ENCODE data around the gene BRINP3. TPM values are rescaled to one million over a fixed set of nuclear protein-coding genes. Genes with fewer than 3 reads are reported as not detected.

The BRINP3 gene
- total and polyA plus RNA-seq, 9 of the 15 experiments (the other 6 are each of a cell fraction or from before 2014, with no cell fraction given): 0.09 to 0.75 (median 0.19) TPM; not detected in 1

DNA sequence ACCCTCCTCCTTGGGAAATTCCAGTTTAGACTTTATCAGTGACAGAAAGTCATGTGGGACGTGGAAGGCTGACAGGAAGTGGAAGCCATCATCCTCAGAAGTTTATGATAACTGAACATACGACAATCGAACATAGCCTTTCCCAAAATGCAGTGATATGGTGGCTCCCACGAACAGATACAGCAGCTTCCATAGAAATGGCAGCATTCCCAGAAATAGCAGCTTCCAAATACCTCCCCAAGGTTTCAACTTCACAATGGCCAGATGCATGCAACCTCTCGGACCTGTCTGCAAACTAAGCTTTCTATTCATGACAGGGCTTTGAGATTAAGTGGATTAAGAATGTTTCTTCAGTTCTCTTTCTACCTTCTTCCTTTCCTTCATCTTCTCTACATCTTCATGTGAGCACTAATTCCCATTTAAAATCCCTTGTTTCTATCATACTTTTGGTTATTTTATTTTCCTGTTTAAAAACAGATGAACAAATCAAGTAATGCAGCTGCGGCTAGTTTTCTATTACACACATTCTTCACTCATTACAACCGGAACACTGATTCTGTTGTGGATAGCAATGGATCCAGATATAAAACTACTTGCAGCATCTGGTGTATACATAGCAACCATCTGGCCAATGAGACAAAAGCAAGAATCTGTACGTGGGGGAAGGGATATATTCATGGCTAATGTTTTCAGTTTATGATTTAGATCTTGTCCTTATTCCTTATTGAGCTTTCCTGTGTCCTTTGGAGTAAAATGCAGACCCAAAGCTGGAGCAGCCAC, 304.8 kb downstream of the BRINP3 start:
- H3K79me2 ChIP-seq (ENCODE audit: control insufficient read depth, insufficient read depth, low read length): no peaks in the 10 kb centered on the region
- TF ChIP-seq PHF8 (IDR thresholded peaks at IDR 0.05; ENCODE audit: borderline replicate concordance, low read length) (no peak), ZNF507 (tag; conservative IDR thresholded peaks at IDR 0.05) (no peak), ELF4 (CRISPR knock-in tag; IDR thresholded peaks at IDR 0.05) (no peak), HMG20A (CRISPR knock-in tag; conservative IDR thresholded peaks at IDR 0.05) (no peak), CEBPB (tag; IDR thresholded peaks at IDR 0.05) (no peak), GATA2 (CRISPR knock-in tag; IDR thresholded peaks at IDR 0.05) (no peak), ZNF174 (CRISPR knock-in tag; IDR thresholded peaks at IDR 0.05) (no peak), CBFA2T3 (IDR thresholded peaks at IDR 0.05) (no peak), NUFIP1 (IDR thresholded peaks at IDR 0.05; ENCODE audit: partially characterized antibody) (no peak), KDM1A (IDR thresholded peaks at IDR 0.05) (no peak), FUS (optimal IDR thresholded peaks at IDR 0.05; ENCODE audit: low read depth, low read length) (no peak), ZNF668 (CRISPR knock-in tag; IDR thresholded peaks at IDR 0.05) (no peak)
- TF ChIP-seq, protein P1, sequence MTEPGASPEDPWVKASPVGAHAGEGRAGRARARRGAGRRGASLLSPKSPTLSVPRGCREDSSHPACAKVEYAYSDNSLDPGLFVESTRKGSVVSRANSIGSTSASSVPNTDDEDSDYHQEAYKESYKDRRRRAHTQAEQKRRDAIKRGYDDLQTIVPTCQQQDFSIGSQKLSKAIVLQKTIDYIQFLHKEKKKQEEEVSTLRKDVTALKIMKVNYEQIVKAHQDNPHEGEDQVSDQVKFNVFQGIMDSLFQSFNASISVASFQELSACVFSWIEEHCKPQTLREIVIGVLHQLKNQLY (CRISPR knock-in tag; conservative IDR thresholded peaks at IDR 0.05): no peak
- TF ChIP-seq, protein P2, sequence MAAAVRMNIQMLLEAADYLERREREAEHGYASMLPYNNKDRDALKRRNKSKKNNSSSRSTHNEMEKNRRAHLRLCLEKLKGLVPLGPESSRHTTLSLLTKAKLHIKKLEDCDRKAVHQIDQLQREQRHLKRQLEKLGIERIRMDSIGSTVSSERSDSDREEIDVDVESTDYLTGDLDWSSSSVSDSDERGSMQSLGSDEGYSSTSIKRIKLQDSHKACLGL (CRISPR knock-in tag; IDR thresholded peaks at IDR 0.05; ENCODE audit: borderline replicate concordance, poor library complexity, severe bottlenecking): no peak
- TF ChIP-seq, protein P3, sequence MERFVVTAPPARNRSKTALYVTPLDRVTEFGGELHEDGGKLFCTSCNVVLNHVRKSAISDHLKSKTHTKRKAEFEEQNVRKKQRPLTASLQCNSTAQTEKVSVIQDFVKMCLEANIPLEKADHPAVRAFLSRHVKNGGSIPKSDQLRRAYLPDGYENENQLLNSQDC (CRISPR knock-in tag; IDR thresholded peaks at IDR 0.05): no peak
- no peak overlapping the region for H2AFZ ChIP-seq (ENCODE audit: low read depth, low read length)
- ATAC-seq: no peak
- H3K4me3 ChIP-seq: no peak overlapping the region
- H4K20me1 ChIP-seq (replicated peaks; ENCODE audit: control insufficient read depth, insufficient read depth, low read length): no peaks in the 10 kb centered on the region
- intact Hi-C loops (cut with micrococcal nuclease) (no loop called here), in situ Hi-C loops (cut with MboI) (no loop called here)
- H3K4me2 ChIP-seq (ENCODE audit: insufficient read depth, low read length): no peak overlapping the region
- DNase-seq (ENCODE audit: extremely low read depth in 1 of 4, low spot score in 3 of 4): no peak
- POLR2A ChIA-PET: no interaction called here
- BruUV-seq (replicated peaks): no TSS peak
- FAIRE-seq: no peak
- no peak overlapping the region for H3K9ac ChIP-seq (ENCODE audit: insufficient read depth in 1 of 2, low read depth in 2 of 2, low read length in 2 of 2)
- H3K27ac ChIP-seq (ENCODE audit: extremely low read depth, low read depth, low read length): no peak overlapping the region
- no peaks in the 10 kb centered on the region for H3K27me3 ChIP-seq (ENCODE audit: control insufficient read depth in 2 of 2, insufficient read depth in 2 of 2, low read length in 2 of 2)
- H3K4me1 ChIP-seq (replicated peaks in 1 of 2; ENCODE audit: control insufficient read depth in 2 of 2, insufficient read depth in 2 of 2, low read length in 2 of 2): no peaks in the 10 kb centered on the region
- 3% methylated on average over 8 of the region's 8 CpGs for WGBS (ENCODE audit: insufficient coverage, low coverage, missing lambda C conversion rate)
- H3K9me3 ChIP-seq (replicated peaks; ENCODE audit: control insufficient read depth, insufficient read depth, low read depth, low read length): no peaks in the 10 kb centered on the region
- CTCF ChIA-PET (ENCODE audit: low intra/inter-chr PET ratio): no interaction called here
- H3K36me3 ChIP-seq (ENCODE audit: control insufficient read depth, insufficient read depth, low read length): no peaks in the 10 kb centered on the region
- H3K9me1 ChIP-seq (ENCODE audit: control insufficient read depth, insufficient read depth, low read length): no peaks in the 10 kb centered on the region
